A549 treated with CORT108297 at 1 μM for 4 hours (cell line): ENCODE data around the gene TGFB2. TPM values are rescaled to one million over a fixed set of nuclear protein-coding genes. Genes with fewer than 3 reads are reported as not detected.

Experiments
- total RNA-seq: library from RNA; stranded (reverse); fragments of 200-300 nt; extraction: Qiagen RNA extraction; gene quantifications from 5 replicates; pipeline ENCODE4 v1.2.3, GENCODE V29; 2022

Gene TGFB2
- 16.6 to 25.7 TPM (median 19.4 TPM) in 5 replicates for total RNA-seq

GRCh38 chr1:218344814-218345672, at the start of gene TGFB2:
TGFB2 (plus strand) TSS chr1:218345336; CDS start chr1:218346702, 1,366 bp downstream.

Other genes with a start within 250 kb of the TGFB2 start
- 25.3 to 30.5 TPM (median 28.4 TPM) in 5 replicates for gene RRP15, start 60.0 kb upstream of the TGFB2 start, total RNA-seq